Measurements from ENCODE around the gene SCAMP4. TPM values are rescaled to one million over a fixed set of nuclear protein-coding genes. Genes with fewer than 3 reads are reported as not detected.

Gene SCAMP4
- total RNA-seq, 1 donor from 2014 or later: 23.9 TPM

Other genes starting within 250 kb of the SCAMP4 start
- gene ONECUT3, start 151.9 kb upstream of the SCAMP4 start, total RNA-seq: 0.03 TPM
- 1.4 TPM for gene ATP8B3, start 93.1 kb upstream of the SCAMP4 start, total RNA-seq
- gene REXO1, start 56.9 kb upstream of the SCAMP4 start, total RNA-seq: 19.3 TPM
- gene KLF16, start 41.8 kb upstream of the SCAMP4 start, total RNA-seq: 11.9 TPM
- gene ABHD17A, start 19.9 kb upstream of the SCAMP4 start, total RNA-seq: 29.4 TPM
- gene ADAT3, start within 50 bp of the SCAMP4 start, total RNA-seq: 4.5 TPM
- 21.8 TPM for gene CSNK1G2, start 35.8 kb downstream of the SCAMP4 start, total RNA-seq
- gene BTBD2, start 110.3 kb downstream of the SCAMP4 start, total RNA-seq: 25.9 TPM
- gene MKNK2, start 145.8 kb downstream of the SCAMP4 start, total RNA-seq: 149 TPM
- 11.2 TPM for gene MOB3A, start 190.9 kb downstream of the SCAMP4 start, total RNA-seq
- gene IZUMO4, start 191.5 kb downstream of the SCAMP4 start, total RNA-seq: 5.2 TPM
- gene AP3D1, start 246.2 kb downstream of the SCAMP4 start, total RNA-seq: 63.4 TPM

Measured in left lobe of liver (tissue), 1 donor.